NCI-H748 treated with DMSO at 0.1 percent for 48 hours (cell line): Measurements from ENCODE around the gene TMEM183A.
"Not testable (repeated sequence)": the region's sequence is repeated elsewhere in the genome, so short reads cannot be mapped to it uniquely, and the experiment has no call there.

Experiments used
- DNase-seq: peaks from one replicate; lab custom pipeline; 2025; lab: John Stamatoyannopoulos, UW

The TMEM183A gene, protein sequence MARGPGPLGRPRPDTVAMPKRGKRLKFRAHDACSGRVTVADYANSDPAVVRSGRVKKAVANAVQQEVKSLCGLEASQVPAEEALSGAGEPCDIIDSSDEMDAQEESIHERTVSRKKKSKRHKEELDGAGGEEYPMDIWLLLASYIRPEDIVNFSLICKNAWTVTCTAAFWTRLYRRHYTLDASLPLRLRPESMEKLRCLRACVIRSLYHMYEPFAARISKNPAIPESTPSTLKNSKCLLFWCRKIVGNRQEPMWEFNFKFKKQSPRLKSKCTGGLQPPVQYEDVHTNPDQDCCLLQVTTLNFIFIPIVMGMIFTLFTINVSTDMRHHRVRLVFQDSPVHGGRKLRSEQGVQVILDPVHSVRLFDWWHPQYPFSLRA

DNA sequence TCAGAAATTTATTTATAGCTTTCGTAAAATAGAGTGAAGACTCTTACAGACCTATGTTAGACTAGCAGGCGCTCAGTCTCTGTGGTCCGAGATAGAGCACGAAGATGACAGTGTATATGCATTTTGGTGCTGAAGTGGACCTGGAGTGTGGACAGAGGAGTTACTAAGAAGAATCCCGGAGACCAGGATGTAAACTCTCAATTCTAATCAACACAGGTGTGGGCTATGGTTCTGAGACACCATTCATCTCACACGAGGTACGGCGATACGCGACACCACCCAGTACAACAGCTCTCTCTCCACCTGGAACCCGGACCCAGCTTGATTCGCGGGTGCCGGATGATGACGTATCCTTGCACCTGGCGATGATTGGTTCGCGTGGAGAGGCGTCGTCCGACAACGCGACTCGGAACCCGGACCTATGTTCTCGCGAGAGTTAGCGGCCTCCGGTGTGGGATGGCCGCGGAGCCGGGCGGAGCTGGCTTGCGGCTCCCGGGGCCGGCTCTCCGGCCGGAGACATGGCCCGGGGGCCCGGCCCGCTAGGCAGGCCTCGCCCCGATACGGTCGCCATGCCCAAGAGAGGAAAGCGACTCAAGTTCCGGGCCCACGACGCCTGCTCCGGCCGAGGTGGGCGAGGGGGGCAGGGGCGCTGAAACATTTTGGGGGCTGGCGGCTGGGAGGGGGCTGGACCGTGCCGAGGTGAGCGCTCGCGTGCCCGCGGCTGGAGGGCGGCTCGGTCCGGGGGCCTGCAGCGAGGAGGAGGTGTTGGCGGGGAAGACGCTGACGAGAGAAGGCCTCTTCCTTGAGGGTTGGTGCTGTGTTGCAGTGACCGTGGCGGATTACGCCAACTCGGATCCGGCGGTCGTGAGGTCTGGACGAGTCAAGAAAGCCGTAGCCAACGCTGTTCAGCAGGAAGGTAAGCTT lies at the start of gene TMEM183A:
Gene TMEM183A, plus strand, starts transcription at position 427 of the 924 bp plus-strand sequence. Its CDS starts 92 bp downstream, at position 519.
- DNase-seq = peak; percentile 78

DNA sequence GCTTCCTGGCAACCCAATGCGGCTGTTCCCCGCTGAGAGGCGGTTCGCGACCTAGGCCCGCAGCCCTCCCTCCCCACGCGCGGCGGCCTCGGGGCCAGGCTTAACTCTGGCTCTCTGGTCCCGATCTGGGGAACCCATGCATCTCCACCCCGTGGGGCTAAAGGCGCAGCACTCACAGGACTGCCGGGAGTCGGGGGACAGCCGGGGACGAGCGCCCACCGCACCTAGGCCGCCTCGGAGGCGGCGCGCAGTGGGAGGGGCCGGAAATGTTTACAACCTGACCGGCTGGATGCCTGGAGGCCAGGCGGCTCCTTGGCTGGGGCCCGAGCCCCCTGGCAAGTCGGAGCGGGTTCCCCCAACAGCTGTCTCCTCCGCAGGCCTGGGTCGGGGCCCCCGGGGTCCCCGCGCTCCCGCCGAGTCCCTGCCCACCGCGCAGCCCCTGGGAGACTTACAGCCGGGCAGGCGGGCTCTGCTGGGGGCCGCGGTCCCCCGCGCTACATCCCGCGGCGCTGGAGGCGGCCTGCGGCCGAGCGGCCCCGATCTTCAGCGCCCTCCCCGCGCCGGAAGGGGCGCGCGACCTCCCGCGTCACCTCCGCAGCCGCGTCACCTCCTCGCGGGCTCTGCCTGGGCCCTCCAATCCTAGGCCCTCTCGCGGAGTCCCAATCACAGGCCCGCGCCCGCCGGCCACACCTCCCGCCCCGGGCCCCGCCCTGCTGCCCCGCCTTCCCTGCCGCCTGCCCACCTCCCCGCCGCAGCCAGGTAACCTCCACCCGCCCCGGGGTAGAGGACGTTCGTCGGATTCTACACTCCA lies 49.2 kb upstream of the TMEM183A start, which contains the start of gene ADIPOR1:
Gene ADIPOR1, minus strand, starts transcription at position 580 of the 811 bp plus-strand sequence. CDS start 7,242 bp downstream, outside the sequence.
- DNase-seq = peak; percentile 52

- DNase-seq = no peak
Observed at GRCh38 chr1:202958544-202959275, 48.5 kb upstream of the TMEM183A start.

- DNase-seq = no peak
Observed at GRCh38 chr1:202959276-202959620, 47.9 kb upstream of the TMEM183A start.

- no peak for DNase-seq
Observed at GRCh38 chr1:202961220-202961880, 45.8 kb upstream of the TMEM183A start.

- peak; percentile 40 for DNase-seq
Observed at GRCh38 chr1:202964791-202965410, 42.3 kb upstream of the TMEM183A start.

DNA sequence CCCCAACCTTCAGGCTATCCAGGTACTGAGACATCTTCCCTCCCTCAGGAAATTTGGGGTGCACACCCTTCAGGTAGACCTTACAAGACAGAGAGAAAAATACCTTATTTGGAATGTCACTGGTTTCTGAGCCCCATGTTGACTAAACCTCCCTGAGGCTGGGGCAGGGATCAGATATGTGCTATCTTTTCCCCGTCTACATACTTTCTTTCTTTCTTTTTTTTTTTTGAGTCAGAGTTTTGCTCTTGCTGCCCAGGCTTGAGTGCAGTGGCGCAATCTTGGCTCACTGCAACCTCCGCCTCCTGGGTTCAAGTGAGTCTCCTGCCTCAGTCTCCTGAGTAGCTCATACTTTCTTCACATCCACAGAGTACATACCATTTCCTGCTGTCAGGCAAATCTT lies 41.8 kb upstream of the TMEM183A start:
- DNase-seq = no peak

DNA sequence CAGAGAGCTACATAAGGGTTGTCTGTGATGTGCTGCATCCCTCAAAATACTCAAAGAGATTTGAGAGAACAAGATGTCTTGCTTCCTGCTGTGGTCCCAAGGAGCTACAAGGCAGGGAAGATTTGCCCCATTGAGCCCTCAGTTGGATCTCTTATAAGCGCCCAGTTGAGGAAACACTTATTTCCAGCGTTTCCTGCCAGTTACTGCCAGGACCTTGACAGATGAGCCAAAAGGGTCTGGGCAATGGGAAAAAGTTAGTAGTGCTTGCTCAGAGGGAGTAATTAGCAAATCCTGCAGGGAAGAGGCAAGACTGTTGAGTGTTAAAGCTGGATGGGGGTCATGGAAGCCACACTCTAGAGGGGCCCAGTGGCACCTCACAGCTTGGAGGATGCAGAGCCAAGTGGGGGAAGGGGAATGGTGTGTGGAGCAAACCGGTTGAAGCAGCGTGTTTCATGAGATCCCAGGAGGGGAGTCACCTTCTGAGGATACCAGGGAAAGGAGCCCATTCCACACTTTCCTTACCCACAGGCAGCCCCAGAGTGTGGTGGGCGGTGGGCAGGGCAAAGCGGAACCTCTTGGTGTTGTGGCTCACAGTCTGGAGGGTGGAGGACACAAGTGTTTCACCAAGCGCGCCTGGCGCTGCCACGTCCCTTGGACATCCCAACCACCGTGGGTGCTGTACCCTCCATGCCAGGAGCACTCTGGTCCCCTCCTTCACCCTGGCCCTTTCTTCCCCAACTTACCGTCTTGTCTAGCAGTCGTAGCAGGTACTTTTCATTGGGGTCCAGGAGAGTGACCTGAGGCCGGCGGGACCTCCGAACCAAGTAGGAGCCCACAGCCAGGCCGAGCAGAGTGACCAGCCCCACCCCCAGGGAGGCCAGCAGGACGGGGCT lies 40.9 kb upstream of the TMEM183A start:
- no peak for DNase-seq

DNA sequence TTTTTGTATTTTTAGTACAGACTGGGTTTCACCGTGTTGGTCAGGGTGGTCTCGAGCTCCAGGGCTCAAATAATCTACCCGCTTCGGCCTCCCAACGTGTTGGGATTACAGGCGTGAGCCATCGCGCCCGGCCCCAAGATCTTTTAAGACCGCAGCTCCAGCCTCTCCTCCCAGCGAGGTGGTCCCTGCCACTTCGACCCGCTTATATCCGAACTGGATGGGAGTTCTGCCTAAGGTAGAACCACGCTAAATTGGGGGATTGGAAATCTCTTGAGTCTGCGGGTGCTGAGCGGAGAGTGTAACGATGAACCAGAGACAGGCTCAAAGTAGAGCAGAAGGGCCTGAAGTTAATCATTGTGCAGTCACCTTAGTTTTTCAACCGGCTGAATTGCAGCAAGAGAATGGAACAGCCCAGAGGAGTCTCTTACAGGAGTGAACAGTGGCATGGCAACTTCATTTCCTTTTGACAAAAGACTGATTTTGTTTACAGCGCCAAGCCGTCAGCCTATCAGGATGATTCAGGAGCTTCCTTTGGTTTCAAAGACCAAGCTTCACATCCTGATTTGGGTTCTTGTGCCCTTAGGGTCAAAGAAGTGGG lies 39.4 kb upstream of the TMEM183A start:
- DNase-seq = peak; percentile 9

DNA sequence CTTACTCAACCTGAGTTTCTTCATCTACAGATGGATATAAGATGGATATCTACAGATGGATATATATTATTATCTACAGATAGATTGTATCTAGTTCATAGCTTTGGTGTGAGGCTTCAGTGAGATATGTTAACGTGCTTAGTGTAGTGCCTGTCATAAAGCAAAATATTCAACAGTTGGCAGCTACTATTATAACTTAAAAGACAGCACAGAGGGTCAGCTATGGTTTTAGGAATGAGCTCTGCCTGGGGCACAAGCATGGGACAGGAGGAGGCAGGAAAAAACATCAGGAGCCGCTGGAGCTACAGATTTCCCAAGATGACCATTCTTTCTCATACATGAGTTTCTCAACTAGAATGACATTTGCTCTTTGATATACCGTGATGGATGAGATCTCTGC lies 38.8 kb upstream of the TMEM183A start:
- DNase-seq = no peak

- peak; percentile 7 for DNase-seq
Observed at GRCh38 chr1:202968895-202969295, 38.3 kb upstream of the TMEM183A start.

DNA sequence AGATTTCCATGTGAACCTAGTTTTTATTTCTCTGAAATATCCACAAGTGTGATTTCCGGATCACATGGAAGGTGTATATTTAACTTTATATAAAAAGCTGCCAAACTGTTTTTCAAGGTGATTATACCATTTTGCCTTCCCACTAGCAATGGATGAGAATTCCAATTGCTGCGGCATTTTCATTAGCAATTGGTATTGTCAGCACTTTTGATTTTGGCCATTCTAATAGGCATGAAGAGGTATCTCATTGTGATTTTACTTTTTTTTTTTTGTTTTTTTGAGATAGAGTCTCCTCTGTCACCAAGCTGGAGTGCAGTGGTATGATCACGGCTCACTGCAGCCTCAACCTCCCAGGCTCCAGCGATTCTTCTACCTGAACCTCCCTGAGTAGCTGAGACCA lies 35.1 kb upstream of the TMEM183A start:
- no peak for DNase-seq

DNA sequence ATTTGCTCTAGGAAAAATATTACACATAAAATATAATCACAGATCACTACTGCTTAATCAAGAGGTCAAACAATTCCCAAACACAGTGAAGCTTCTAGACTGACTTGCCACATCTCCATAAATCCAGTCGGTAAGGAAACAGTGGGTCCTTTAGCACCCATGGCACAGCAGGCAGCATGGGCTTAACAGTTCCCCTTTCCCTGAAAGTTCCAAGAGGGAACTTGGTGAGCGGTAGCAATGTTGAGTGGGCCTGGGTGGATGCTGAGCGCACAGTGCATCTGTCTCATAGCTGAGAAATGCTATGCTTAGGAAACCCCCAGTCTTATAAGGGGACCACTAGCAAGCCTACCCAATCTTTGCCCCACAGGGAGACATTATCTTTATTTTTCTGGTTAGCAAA lies 32.3 kb upstream of the TMEM183A start:
- DNase-seq = no peak

DNA sequence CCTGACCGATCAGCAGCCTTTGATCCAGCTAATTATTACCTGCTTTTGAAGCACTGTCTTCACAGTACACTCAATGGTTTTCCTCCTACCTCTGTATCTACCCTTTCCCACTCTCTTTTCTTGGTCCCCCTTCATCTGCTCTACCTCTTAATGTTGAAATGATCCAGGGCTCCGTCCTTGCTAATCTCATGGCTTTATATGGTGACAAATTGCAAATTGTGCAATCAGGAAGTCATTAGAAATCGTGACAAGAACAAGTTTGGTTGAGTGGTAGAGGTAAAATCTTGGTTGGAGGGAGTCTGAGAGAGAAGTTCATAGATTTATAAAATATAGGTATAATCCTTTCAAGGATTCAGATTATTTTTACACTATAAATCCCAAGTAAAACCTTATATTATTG lies 30.5 kb upstream of the TMEM183A start:
- DNase-seq = no peak

DNA sequence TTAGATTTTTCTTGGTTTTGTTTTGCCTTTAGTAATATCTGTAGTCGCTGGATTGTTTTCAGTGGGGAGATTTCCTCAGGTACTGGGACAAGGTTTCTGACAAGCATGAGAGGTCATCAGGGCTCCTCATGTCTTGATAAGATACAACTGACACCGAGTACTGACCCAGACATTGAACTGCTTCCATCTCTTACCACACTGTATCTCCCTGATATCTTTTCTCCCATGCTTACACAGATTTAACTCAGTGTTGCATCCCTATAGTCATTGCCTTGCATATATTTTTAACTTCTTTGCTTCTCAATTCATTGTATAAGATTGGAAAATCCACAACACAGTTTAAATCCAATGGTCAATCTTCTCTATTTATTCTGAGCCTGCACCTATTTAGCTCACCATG lies 27.7 kb upstream of the TMEM183A start:
- no peak for DNase-seq

- DNase-seq = no peak
Observed at GRCh38 chr1:202981939-202982338, 25.2 kb upstream of the TMEM183A start.

- no peak for DNase-seq
Observed at GRCh38 chr1:202982715-202983430, 24.3 kb upstream of the TMEM183A start.

DNA sequence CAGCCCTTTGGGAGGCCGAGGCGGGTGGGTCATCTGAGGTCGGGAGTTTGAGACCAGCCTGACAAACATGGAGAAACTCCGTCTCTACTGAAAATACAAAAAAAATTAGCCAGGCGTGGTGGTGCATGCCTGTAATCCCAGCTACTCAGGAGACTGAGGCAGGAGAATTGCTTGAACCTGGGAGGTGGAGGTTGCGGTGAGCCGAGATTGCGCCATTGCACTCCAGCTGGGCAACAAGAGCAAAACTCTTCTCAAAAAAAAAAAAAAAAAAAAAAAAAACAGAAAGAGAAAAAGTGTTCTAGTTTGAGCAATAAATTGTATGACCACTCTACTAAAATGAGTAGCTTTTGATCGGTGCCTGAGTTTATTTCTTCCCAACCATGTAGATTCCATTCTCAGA lies 21.1 kb upstream of the TMEM183A start:
- not testable (repeated sequence) for DNase-seq
